GM12878 (cell line): Measurements from ENCODE around the gene GRK1. TPM values are rescaled to one million over a fixed set of nuclear protein-coding genes. Genes with fewer than 3 reads are reported as not detected.

ENCODE experiments used
- ATAC-seq: fragments of 200-7000 bp; cut with Tn5 transposase; 3 replicates; pipeline ENCODE4 v1.9.1; 2020; ENCODE audit warnings: mild to moderate bottlenecking, moderate library complexity
- BruUV-seq: library from RNA; stranded (reverse); fragments of 400-500 nt; replicated peaks from 2 replicates; lab custom pipeline; 2021; lab: Mats Ljungman, UMichigan
- CTCF ChIA-PET: fragments of 300-600 bp; sonication (Branson Sonifier 250); formaldehyde crosslinking; extraction: SDS; loops from one replicate; lab custom pipeline; 2021; ENCODE audit warnings: inconsistent platforms; lab: Yijun Ruan, JAX
- POLR2A ChIA-PET: fragments of 350-600 bp; formaldehyde crosslinking; extraction: SDS; loops from one replicate; lab custom pipeline; 2021; ENCODE audit warnings: inconsistent platforms; lab: Charles Lee
- RAD21 ChIA-PET: fragments of 300-600 bp; sonication (Branson Sonifier 250); formaldehyde crosslinking; loops from one replicate; lab custom pipeline; 2023; ENCODE audit warnings: antibody characterized with exemption; ENCODE audit not compliant: unreplicated experiment; lab: Charles Lee
- SMC1A ChIA-PET: fragments of 300-600 bp; sonication (Branson Sonifier 250); formaldehyde crosslinking; loops from one replicate; lab custom pipeline; 2023; ENCODE audit not compliant: unreplicated experiment, uncharacterized antibody; lab: Charles Lee
- DNase-seq: peaks from one replicate; pipeline ENCODE4 v3.0.0-alpha.2; 2011; ENCODE audit warnings: low read depth, low spot score
- FAIRE-seq: peaks from 3 replicates; lab custom pipeline; 2011; peaks lifted over from hg19 to GRCh38; lab: Jason Lieb, UNC
- H2AFZ ChIP-seq: 2 replicates; pipeline ENCODE4 v1.6.0; 2011; ENCODE audit warnings: low read depth, low read length, control low read depth; ENCODE audit not compliant: control insufficient read depth
- H3K27ac ChIP-seq: 2 replicates; pipeline ENCODE4 v1.5.1; 2011; ENCODE audit warnings: control low read depth; ENCODE audit not compliant: control insufficient read depth, insufficient read depth
- H3K27me3 ChIP-seq, 2 experiments: replicated peaks in 1 of 2; 2 replicates each; pipeline versions ENCODE4 v1.6.0 to v1.6.1; 2011; ENCODE audit warnings: low read length in 1 of 2; ENCODE audit not compliant: control insufficient read depth in 2 of 2, insufficient read depth in 2 of 2
- H3K36me3 ChIP-seq, 2 experiments: 2 replicates each; pipeline ENCODE4 v1.5.1; 2011; ENCODE audit warnings: low read length in 1 of 2; ENCODE audit not compliant: control insufficient read depth in 2 of 2, insufficient read depth in 2 of 2
- H3K4me1 ChIP-seq: 2 replicates; pipeline ENCODE4 v1.6.1; 2011; ENCODE audit warnings: mild to moderate bottlenecking, low read length, moderate library complexity, mixed read lengths; ENCODE audit not compliant: control insufficient read depth, insufficient read depth
- H3K4me2 ChIP-seq: 2 replicates; pipeline ENCODE4 v1.6.0; 2011; ENCODE audit warnings: control low read depth; ENCODE audit not compliant: control insufficient read depth, insufficient read depth
- H3K4me3 ChIP-seq: fragments of 200-600 bp; sonication (generic); 2 replicates; pipeline ENCODE4 v1.5.1; 2016
- H3K79me2 ChIP-seq: 2 replicates; pipeline ENCODE4 v1.6.0; 2011; ENCODE audit warnings: low read length; ENCODE audit not compliant: control insufficient read depth, insufficient read depth
- H3K9ac ChIP-seq: 2 replicates; pipeline ENCODE4 v1.8.0; 2011; ENCODE audit warnings: low read length, control low read depth, mixed read lengths; ENCODE audit not compliant: control insufficient read depth, insufficient read depth
- H3K9me3 ChIP-seq: replicated peaks from 3 replicates; pipeline ENCODE4 v1.5.1; 2011; ENCODE audit warnings: mild to moderate bottlenecking, low read length; ENCODE audit not compliant: control insufficient read depth, insufficient read depth
- H4K20me1 ChIP-seq: 2 replicates; pipeline ENCODE4 v1.6.0; 2011; ENCODE audit not compliant: control insufficient read depth, insufficient read depth
- ESRRA ChIP-seq: IDR thresholded peaks from 2 replicates; pipeline ENCODE4 v1.6.1; 2012; ENCODE audit warnings: mild to moderate bottlenecking, low read length, improper control_type of control experiment
- IKZF1 ChIP-seq: fragments of 450-650 bp; conservative IDR thresholded peaks from 2 replicates; pipeline ENCODE4 v1.6.1; 2017; ENCODE audit warnings: antibody characterized with exemption, mild to moderate bottlenecking
- IRF4 ChIP-seq: IDR thresholded peaks from 2 replicates; pipeline ENCODE4 v1.6.1; 2011; ENCODE audit warnings: low read depth, low read length
- KAT2A ChIP-seq: conservative IDR thresholded peaks from 2 replicates; pipeline ENCODE4 v1.6.1; 2011; ENCODE audit warnings: low read depth, low read length; ENCODE audit not compliant: control insufficient read depth
- MEF2A ChIP-seq: IDR thresholded peaks from 2 replicates; pipeline ENCODE4 v1.6.1; 2011; ENCODE audit warnings: low read depth, mild to moderate bottlenecking, low read length, moderate library complexity; ENCODE audit not compliant: insufficient read depth
- MTA2 ChIP-seq: fragments of 450-650 bp; IDR thresholded peaks from 2 replicates; pipeline ENCODE4 v1.6.1; 2016; ENCODE audit warnings: low read depth, mild to moderate bottlenecking, moderate library complexity
- MYB ChIP-seq: fragments of 150-350 bp; IDR thresholded peaks from 2 replicates; pipeline ENCODE4 v1.6.1; 2014; ENCODE audit warnings: mild to moderate bottlenecking, low read depth, low read length, borderline replicate concordance
- NBN ChIP-seq: fragments of 450-650 bp; IDR thresholded peaks from 2 replicates; pipeline ENCODE4 v1.6.1; 2016
- NFIC ChIP-seq: IDR thresholded peaks from 2 replicates; pipeline ENCODE4 v1.6.1; 2012; ENCODE audit warnings: low read depth, mild to moderate bottlenecking, inconsistent platforms, low read length, moderate library complexity
- PAX5 ChIP-seq: IDR thresholded peaks from 2 replicates; pipeline ENCODE4 v1.6.1; 2011; ENCODE audit warnings: low read depth, low read length, borderline replicate concordance
- POLR2AphosphoS5 ChIP-seq: IDR thresholded peaks from 2 replicates; pipeline ENCODE4 v1.6.1; 2011; ENCODE audit warnings: mild to moderate bottlenecking, low read length, inconsistent platforms
- POU2F2 ChIP-seq: IDR thresholded peaks from 3 replicates; pipeline ENCODE4 v1.6.1; 2011; ENCODE audit warnings: low read depth, mild to moderate bottlenecking, low read length, borderline replicate concordance
- RAD21 ChIP-seq: IDR thresholded peaks from 2 replicates; pipeline ENCODE4 v1.6.1; 2011; ENCODE audit warnings: mild to moderate bottlenecking, low read depth, low read length, moderate library complexity; ENCODE audit not compliant: insufficient read depth
- REST ChIP-seq: IDR thresholded peaks from 2 replicates; pipeline ENCODE4 v1.6.1; 2012; ENCODE audit warnings: mild to moderate bottlenecking, low read depth, low read length
- SMAD5 ChIP-seq: IDR thresholded peaks from 2 replicates; pipeline ENCODE4 v1.6.1; 2016; ENCODE audit warnings: antibody characterized with exemption, low read depth
- SREBF2 ChIP-seq: IDR thresholded peaks from 2 replicates; pipeline ENCODE4 v1.6.1; 2012; ENCODE audit warnings: mild to moderate bottlenecking, low read length
- STAT1 ChIP-seq: fragments of 450-650 bp; conservative IDR thresholded peaks from 2 replicates; pipeline ENCODE4 v1.6.1; 2014; ENCODE audit warnings: antibody characterized with exemption, mild to moderate bottlenecking
- SUZ12 ChIP-seq: fragments of 200-600 bp; sonication (generic); IDR thresholded peaks from one replicate; pipeline ENCODE4 v1.6.1; 2018; ENCODE audit warnings: antibody characterized with exemption, mild to moderate bottlenecking; ENCODE audit not compliant: unreplicated experiment
- TAF1 ChIP-seq: IDR thresholded peaks from 2 replicates; pipeline ENCODE4 v1.6.1; 2011; ENCODE audit warnings: mild to moderate bottlenecking, low read depth, low read length, borderline replicate concordance
- ZNF24 ChIP-seq: fragments of 450-650 bp; IDR thresholded peaks from 2 replicates; pipeline ENCODE4 v1.6.1; 2017; ENCODE audit warnings: antibody characterized with exemption, mild to moderate bottlenecking
- ZNF384 ChIP-seq: IDR thresholded peaks from 2 replicates; pipeline ENCODE4 v1.6.1; 2012; ENCODE audit warnings: low read depth, mild to moderate bottlenecking, low read length, improper control_type of control experiment, borderline replicate concordance
- WGBS: methylation state at CpG from one replicate; pipeline ENCODE4 v1.1.6; 2016; ENCODE audit warnings: low lambda C conversion rate; ENCODE audit not compliant: insufficient replicate concordance, insufficient coverage; ENCODE audit errors: missing lambda C conversion rate; 5-methylcytosine and 5-hydroxymethylcytosine counted together
- in situ Hi-C: fragments of 300-500 bp; cut with MboI; formaldehyde crosslinking; loops from 9 replicates; pipeline ENCODE4 v1.14.3; 2018; ENCODE audit warnings: mixed read lengths
- intact Hi-C: fragments of 100-400 bp; cut with micrococcal nuclease; formaldehyde crosslinking; loops from one replicate; pipeline ENCODE4 v1.14.2; 2022; ENCODE audit not compliant: unreplicated experiment
- polyA plus RNA-seq, 11 experiments: library from polyadenylated mRNA; depleted of rRNA in 4 of 11; unstranded in 6 of 11; stranded (reverse) in 5 of 11; fragments of >200 nt; fragmentation: Nextera tagmentation in 4 of 11; fragmentation: Illumina TruSeq in 1 of 11; extraction: Ambion mirVana in 4 of 11; extraction: Trizol in 1 of 11; gene quantifications; 1 replicate in 1 of 11; 2 replicates in 10 of 11; pipeline versions ENCODE4 v1.2.1 to v1.2.3, GENCODE V29; 2011 to 2016; ENCODE audit warnings: inconsistent platforms in 2 of 11, missing spikeins in 2 of 11, low read depth in 1 of 11
- total RNA-seq, 4 experiments: library from RNA; depleted of rRNA in 3 of 4; stranded (reverse); fragments of >200 nt in 3 of 4; fragmentation: Illumina TruSeq in 1 of 4; extraction: Trizol in 1 of 4; gene quantifications; 2 replicates each; pipeline versions ENCODE4 v1.2.1 to v1.2.3, GENCODE V29; 2013 to 2021

The GRK1 gene
- total and polyA plus RNA-seq, 10 of the 15 experiments (the other 5 are each of a cell fraction or from before 2014, with no cell fraction given) = under 0.01 to 0.04 TPM; not detected in 8

GRCh38 chr13:113650731-113651148 is 16.3 kb upstream of the GRK1 start (continued):
- TF ChIP-seq MEF2A (no peak), SMAD5 (no peak), RAD21 (no peak), STAT1 (no peak), ESRRA (no peak)
- TF ChIP-seq, all 136 proteins: peak for 0

- Histone ChIP-seq H3K4me1 (no peaks in the 10 kb centered on the region), H3K79me2 (no peaks in the 10 kb centered on the region), H3K9me3 (no peaks in the 10 kb centered on the region), H3K4me3 (no peak overlapping the region), H3K27me3 (no peaks in the 10 kb centered on the region), H2AFZ (no peak overlapping the region), H3K27ac (no peak overlapping the region), H4K20me1 (no peaks in the 10 kb centered on the region), H3K9ac (no peak overlapping the region), H3K4me2 (no peak overlapping the region), H3K36me3 (no peaks in the 10 kb centered on the region)
- in situ Hi-C loops (no loop called here), intact Hi-C loops (no loop called here)
- ATAC-seq (no peak), DNase-seq (no peak), FAIRE-seq (no peak)
- SMC1A ChIA-PET = no interaction called here
- RAD21 ChIA-PET = no interaction called here
- TF ChIP-seq POU2F2 (no peak), ZNF24 (no peak), KAT2A (no peak), IRF4 (no peak), NBN (no peak), POLR2AphosphoS5 (no peak), IKZF1 (no peak), MYB (no peak), NFIC (no peak), TAF1 (no peak), ZNF384 (no peak), REST (no peak), SREBF2 (no peak), MTA2 (no peak), SUZ12 (no peak), PAX5 (no peak)
- POLR2A ChIA-PET = interaction anchor here (0.6 kb wide), 1 partner anchor 318 kb away, joined by 4 read pairs; no protein-coding TSS in a partner anchor
- WGBS = 73% methylated on average over 32 of the region's 37 CpGs
- BruUV-seq = no TSS peak
- CTCF ChIA-PET = no interaction called here
Measured at GRCh38 chr13:113651511-113652403, 15.3 kb upstream of the GRK1 start.
